GM19099 (cell line): ENCODE data around the gene PARP2.
A peak's percentile ranks its signal among the peaks of the same experiment; 100 is the strongest.

Source experiments
- POLR2A ChIP-seq: IDR thresholded peaks from 3 replicates; pipeline ENCODE4 v1.6.1; 2011; ENCODE audit warnings: low read depth; ENCODE audit not compliant: insufficient read length; ENCODE audit errors: extremely low read depth

PARP2 gene

GRCh38 chr14:20343092-20343861 is at the start of gene PARP2:
Gene PARP2, plus strand, starts transcription at chr14:20343635. Its CDS starts 7 bp downstream, at chr14:20343642.
- TF ChIP-seq POLR2A: peak; percentile 98

- TF ChIP-seq POLR2A: no peak
Measured at GRCh38 chr14:20294636-20295035, 48.8 kb upstream of the PARP2 start.

- TF ChIP-seq POLR2A: no peak
Measured at GRCh38 chr14:20295067-20295466, 48.4 kb upstream of the PARP2 start.

- TF ChIP-seq POLR2A: no peak
Measured at GRCh38 chr14:20302042-20302755, 41.2 kb upstream of the PARP2 start.

GRCh38 chr14:20305265-20306078 is 38.0 kb upstream of the PARP2 start, which contains the start of gene TTC5:
Gene TTC5, minus strand, starts transcription at chr14:20305951. Its CDS starts 14 bp downstream, at chr14:20305937.
- peak; percentile 65 for TF ChIP-seq POLR2A

GRCh38 chr14:20306079-20306423 is 37.4 kb upstream of the PARP2 start:
- TF ChIP-seq POLR2A: no peak

GRCh38 chr14:20314026-20314425 is 29.4 kb upstream of the PARP2 start:
- no peak for TF ChIP-seq POLR2A

GRCh38 chr14:20317720-20318119 is 25.7 kb upstream of the PARP2 start:
- no peak for TF ChIP-seq POLR2A

GRCh38 chr14:20327005-20327869 is 16.2 kb upstream of the PARP2 start:
- no peak for TF ChIP-seq POLR2A

GRCh38 chr14:20328705-20329104 is 14.7 kb upstream of the PARP2 start:
- TF ChIP-seq POLR2A: no peak

GRCh38 chr14:20329355-20329754 is 14.1 kb upstream of the PARP2 start:
- TF ChIP-seq POLR2A: no peak

GRCh38 chr14:20331053-20331613 is 12.3 kb upstream of the PARP2 start:
- TF ChIP-seq POLR2A: no peak

- TF ChIP-seq POLR2A: no peak
Measured at GRCh38 chr14:20332431-20332787, 11.0 kb upstream of the PARP2 start.

- TF ChIP-seq POLR2A: peak; percentile 70
Measured at GRCh38 chr14:20332788-20333493, 10.5 kb upstream of the PARP2 start, which contains the start of gene CCNB1IP1. Gene CCNB1IP1, minus strand, starts transcription at chr14:20333279. Its CDS starts 16,756 bp downstream, at chr14:20316523.

GRCh38 chr14:20333494-20333841 is 10.0 kb upstream of the PARP2 start:
- no peak for TF ChIP-seq POLR2A
